PC-9 (cell line): ENCODE results near the gene KRTAP10-10. TPM values are rescaled to one million over a fixed set of nuclear protein-coding genes. Genes with fewer than 3 reads are reported as not detected.
"Not testable (repeated sequence)": the region's sequence is repeated elsewhere in the genome, so short reads cannot be mapped to it uniquely, and the experiment has no call there.

Source experiments
- BruUV-seq: library from RNA; stranded (reverse); fragments of 400-500 nt; replicated peaks from 2 replicates; lab custom pipeline; 2021; lab: Mats Ljungman, UMichigan
- CTCF ChIA-PET: fragments of 300-600 bp; sonication (Branson Sonifier 250); formaldehyde crosslinking; loops from one replicate; lab custom pipeline; 2022; ENCODE audit warnings: antibody characterized with exemption; lab: Charles Lee
- POLR2A ChIA-PET: fragments of 300-600 bp; sonication (Branson Sonifier 250); formaldehyde crosslinking; loops from one replicate; lab custom pipeline; 2022; ENCODE audit warnings: antibody characterized with exemption; ENCODE audit not compliant: unreplicated experiment; lab: Charles Lee
- DNase-seq, 2 experiments: peaks; one replicate each; pipeline versions ENCODE4 v3.0.0 to v3.0.0-alpha.2; 2015 to 2022; ENCODE audit warnings: mixed read lengths in 1 of 2
- H2AFZ ChIP-seq: fragments of 200-600 bp; sonication (generic); 2 replicates; pipeline ENCODE4 v1.8.1; 2017; ENCODE audit warnings: antibody characterized with exemption
- H3F3A ChIP-seq: fragments of 200-600 bp; sonication (generic); 2 replicates; pipeline ENCODE4 v1.8.1; 2017; ENCODE audit warnings: antibody characterized with exemption, mild to moderate bottlenecking, low read depth; ENCODE audit not compliant: insufficient read depth
- H3K27ac ChIP-seq: fragments of 200-600 bp; sonication (generic); 2 replicates; pipeline ENCODE4 v1.6.1; 2016; ENCODE audit warnings: mixed run types
- H3K27me3 ChIP-seq: fragments of 200-600 bp; sonication (generic); 2 replicates; pipeline ENCODE4 v1.6.1; 2016; ENCODE audit warnings: low read depth, mixed run types; ENCODE audit not compliant: insufficient read depth
- H3K36me3 ChIP-seq: fragments of 200-600 bp; sonication (generic); 2 replicates; pipeline ENCODE4 v1.6.1; 2016; ENCODE audit warnings: low read depth, mixed run types
- H3K4me1 ChIP-seq: fragments of 200-600 bp; sonication (generic); replicated peaks from 2 replicates; pipeline ENCODE4 v1.6.1; 2016; ENCODE audit warnings: mixed run types; ENCODE audit not compliant: insufficient read depth
- H3K4me2 ChIP-seq: fragments of 200-600 bp; sonication (generic); 2 replicates; pipeline ENCODE4 v1.6.1; 2017; ENCODE audit warnings: mixed run types
- H3K4me3 ChIP-seq: fragments of 200-600 bp; sonication (generic); 2 replicates; pipeline ENCODE4 v1.6.1; 2016; ENCODE audit warnings: mixed run types
- H3K79me2 ChIP-seq: fragments of 200-600 bp; sonication (generic); 2 replicates; pipeline ENCODE4 v1.6.1; 2017; ENCODE audit warnings: low read depth, mixed run types
- H3K9me2 ChIP-seq: fragments of 200-600 bp; sonication (generic); 2 replicates; pipeline ENCODE4 v1.8.1; 2017; ENCODE audit warnings: mild to moderate bottlenecking; ENCODE audit not compliant: insufficient read depth
- H3K9me3 ChIP-seq: fragments of 200-600 bp; sonication (generic); 2 replicates; pipeline ENCODE4 v1.8.1; 2016; ENCODE audit warnings: low read depth; ENCODE audit not compliant: insufficient read depth
- H4K20me1 ChIP-seq: fragments of 200-600 bp; sonication (generic); 2 replicates; pipeline ENCODE4 v1.8.1; 2017; ENCODE audit not compliant: insufficient read depth
- CTCF ChIP-seq: fragments of 200-600 bp; sonication (generic); conservative IDR thresholded peaks from 2 replicates; pipeline ENCODE4 v1.6.1; 2017; ENCODE audit warnings: mixed run types, antibody characterized with exemption, mild to moderate bottlenecking, moderate library complexity
- EZH2 ChIP-seq: fragments of 200-600 bp; sonication (generic); IDR thresholded peaks from 2 replicates; pipeline ENCODE4 v1.8.0; 2017; ENCODE audit warnings: antibody characterized with exemption, low read depth
- intact Hi-C: fragments of 100-400 bp; cut with micrococcal nuclease; formaldehyde crosslinking; loops from one replicate; pipeline ENCODE4 v1.10.0; 2022; ENCODE audit not compliant: unreplicated experiment
- total RNA-seq: library from RNA; stranded (reverse); gene quantifications from 2 replicates; pipeline ENCODE4 v1.2.3, GENCODE V29; 2021

The KRTAP10-10 gene
- total RNA-seq, 1 experiment from 2014 or later = not detected

GRCh38 chr21:44590311-44590721 is 46.8 kb upstream of the KRTAP10-10 start:
- intact Hi-C loops = no loop called here
- H3K9me2 ChIP-seq = no peaks in the 10 kb centered on the region
- POLR2A ChIA-PET = no interaction called here
- H2AFZ ChIP-seq = no peak overlapping the region
- peaks cover 55% of the 10 kb centered on the region for H3K27me3 ChIP-seq
- no peaks in the 10 kb centered on the region for H3K9me3 ChIP-seq
- no peak overlapping the region for H3K4me2 ChIP-seq
- BruUV-seq = no TSS peak
- no peaks in the 10 kb centered on the region for H4K20me1 ChIP-seq
- no peak overlapping the region for H3K27ac ChIP-seq
- CTCF ChIA-PET = no interaction called here
- no peak for DNase-seq
- TF ChIP-seq CTCF = no peak
- no peak for TF ChIP-seq EZH2
- no peaks in the 10 kb centered on the region for H3K4me1 ChIP-seq
- no peaks in the 10 kb centered on the region for H3K36me3 ChIP-seq
- H3K4me3 ChIP-seq = no peak overlapping the region
- no peaks in the 10 kb centered on the region for H3K79me2 ChIP-seq
- H3F3A ChIP-seq = no peaks in the 10 kb centered on the region

DNA sequence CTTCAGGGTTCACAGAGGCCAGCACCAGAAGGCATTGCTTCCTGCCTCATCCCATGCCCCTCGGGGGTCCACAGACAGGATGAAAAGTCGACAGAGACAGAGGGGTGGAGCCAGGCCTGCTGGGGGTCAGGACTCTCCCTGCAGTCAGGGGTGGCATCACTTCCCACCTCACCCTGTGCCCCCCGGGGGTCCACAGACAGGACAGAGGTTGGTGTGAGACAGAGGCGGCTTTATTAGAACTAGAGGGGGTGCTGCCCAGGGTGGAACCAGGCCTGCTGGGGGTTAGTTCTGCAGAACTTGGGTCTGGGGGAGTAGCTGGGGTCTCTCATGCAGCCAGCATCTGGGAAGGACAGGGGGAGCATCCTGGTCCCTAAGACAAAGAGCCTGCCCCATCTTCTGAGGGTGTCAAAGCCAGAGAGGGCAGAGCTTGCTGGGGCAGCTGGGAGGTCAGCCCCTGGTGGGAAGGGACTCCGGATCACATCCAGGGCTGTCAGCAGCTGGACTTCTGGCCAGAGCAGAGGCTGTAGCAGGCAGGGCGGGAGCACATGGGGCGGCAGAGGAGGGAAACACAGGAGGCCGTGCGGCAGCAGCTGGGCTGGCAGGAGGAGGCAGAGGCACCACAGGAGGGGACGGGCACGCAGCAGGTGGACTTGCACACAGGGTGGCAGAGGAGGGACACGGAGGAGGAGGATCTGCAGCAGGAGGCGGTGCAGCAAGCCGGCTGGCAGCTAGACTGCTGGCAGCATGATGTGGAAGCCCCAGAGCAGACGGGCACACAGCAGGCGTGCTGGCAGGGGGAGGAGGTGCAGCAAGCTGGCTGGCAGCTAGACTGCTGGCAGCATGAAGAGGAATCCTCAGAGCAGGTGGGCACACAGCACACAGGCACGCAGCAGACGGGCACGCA is 46.0 kb upstream of the KRTAP10-10 start:
- intact Hi-C loops, DNase-seq, POLR2A ChIA-PET, H3F3A ChIP-seq, H4K20me1 ChIP-seq, H3K79me2 ChIP-seq, H3K36me3 ChIP-seq, BruUV-seq, H3K4me1 ChIP-seq, H3K9me3 ChIP-seq, CTCF ChIA-PET, H3K27ac ChIP-seq, H3K4me3 ChIP-seq, H2AFZ ChIP-seq, H3K9me2 ChIP-seq, H3K4me2 ChIP-seq: not testable (repeated sequence)
- H3K27me3 ChIP-seq = peaks cover 56% of the 10 kb centered on the region

DNA sequence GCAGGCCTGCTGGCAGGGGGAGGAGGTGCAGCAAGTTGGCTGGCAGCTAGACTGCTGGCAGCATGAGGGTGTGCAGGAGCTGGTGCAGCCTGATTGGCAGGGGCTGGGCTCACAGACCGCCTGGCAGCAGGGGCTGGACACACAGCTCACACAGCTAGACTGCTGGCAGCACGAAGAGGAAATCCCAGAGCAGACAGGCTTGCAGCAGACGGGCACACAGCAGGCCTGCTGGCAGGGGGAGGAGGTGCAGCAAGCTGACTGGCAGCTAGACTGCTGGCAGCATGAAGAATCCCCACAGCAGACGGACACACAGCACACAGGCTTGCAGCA is 45.4 kb upstream of the KRTAP10-10 start:
- H4K20me1 ChIP-seq, H3K9me3 ChIP-seq, BruUV-seq, H3K4me1 ChIP-seq, H3K4me3 ChIP-seq, CTCF ChIA-PET, DNase-seq, H3K27ac ChIP-seq, H3K9me2 ChIP-seq, H3K36me3 ChIP-seq, H3K4me2 ChIP-seq, H2AFZ ChIP-seq, POLR2A ChIA-PET, intact Hi-C loops, H3F3A ChIP-seq, H3K79me2 ChIP-seq: not testable (repeated sequence)
- peaks cover 55% of the 10 kb centered on the region for H3K27me3 ChIP-seq

GRCh38 chr21:44592446-44593311 is 44.5 kb upstream of the KRTAP10-10 start, which contains the start of gene KRTAP10-6:
Gene KRTAP10-6 (minus strand): TSS chr21:44592505. CDS start chr21:44592484, 21 bp downstream.
- H3K9me3 ChIP-seq = no peaks in the 10 kb centered on the region
- ChIA-PET CTCF (no interaction called here), POLR2A (no interaction called here)
- intact Hi-C loops = no loop called here
- H3K36me3 ChIP-seq = no peaks in the 10 kb centered on the region
- H2AFZ ChIP-seq = no peak within 1 kb of the TSS
- no TSS peak for BruUV-seq
- no peaks in the 10 kb centered on the region for H3K9me2 ChIP-seq
- TF ChIP-seq EZH2 = no peak
- TF ChIP-seq CTCF = no peak
- H3K27me3 ChIP-seq = peaks cover 53% of the 10 kb centered on the region
- no peaks in the 10 kb centered on the region for H4K20me1 ChIP-seq
- no peaks in the 10 kb centered on the region for H3F3A ChIP-seq
- DNase-seq = no peak
- no peak within 1 kb of the TSS for H3K4me2 ChIP-seq
- no peak within 1 kb of the TSS for H3K27ac ChIP-seq
- H3K4me1 ChIP-seq = no peaks in the 10 kb centered on the region
- no peaks in the 10 kb centered on the region for H3K79me2 ChIP-seq
- no peak within 1 kb of the TSS for H3K4me3 ChIP-seq
